Pancreas (tissue), 10 donors: ENCODE results near the gene ZFP42. TPM values are rescaled to one million over a fixed set of nuclear protein-coding genes. Genes with fewer than 3 reads are reported as not detected.
"Not testable (repeated sequence)": the region's sequence is repeated elsewhere in the genome, so short reads cannot be mapped to it uniquely, and the experiment has no call there.

Experiments used
- ATAC-seq, 4 donors: fragments of 200-7000 bp; cut with Tn5 transposase; one replicate each; pipeline versions ENCODE4 v1.8.0 to v1.9.1; 2020; ENCODE audit warnings: mild to moderate bottlenecking in 4 of 4, moderate library complexity in 4 of 4
- DNase-seq, 6 donors: peaks; one replicate each; pipeline ENCODE4 v3.0.0-alpha.2; 2020
- FAIRE-seq: peaks from 2 replicates; lab custom pipeline; 2012; peaks lifted over from hg19 to GRCh38; lab: Jason Lieb, UNC
- H3K27ac ChIP-seq, 4 donors: fragments of 200-600 bp; sonication (generic); 1 replicate in 3 of 4; 2 replicates in 1 of 4; pipeline versions ENCODE4 v1.5.0 to v1.8.0; 2020
- H3K27me3 ChIP-seq, 4 donors: fragments of 200-600 bp; one replicate each; pipeline ENCODE4 v1.8.0; 2021
- H3K36me3 ChIP-seq, 3 donors: fragments of 200-600 bp; sonication (generic) in 1 of 3; one replicate each; pipeline versions ENCODE4 v1.5.0 to v1.8.0; 2020 to 2021
- H3K4me1 ChIP-seq, 3 donors: fragments of 200-600 bp; one replicate each; pipeline ENCODE4 v1.8.0; 2021
- H3K4me3 ChIP-seq, 4 donors: fragments of 200-600 bp; sonication (generic) in 2 of 4; one replicate each; pipeline versions ENCODE4 v1.5.0 to v1.8.0; 2020 to 2021
- H3K9me3 ChIP-seq, 4 donors: fragments of 200-600 bp; one replicate each; pipeline ENCODE4 v1.8.0; 2021
- WGBS, 2 donors: extraction: QIAGEN DNeasy Blood & Tissue Kit; methylation state at CpG; one replicate each; pipeline ENCODE4 v1.1.7; 2013; 5-methylcytosine and 5-hydroxymethylcytosine counted together
- intact Hi-C, 3 donors: fragments of 100-400 bp; cut with DNase I; formaldehyde crosslinking; loops; one replicate each; pipeline versions ENCODE4 v1.11.1 to v1.14.2; 2022
- polyA plus RNA-seq, 2 donors: library from polyadenylated mRNA; stranded (reverse); fragments of 200-250 nt; gene quantifications; one replicate each; pipeline ENCODE4 v1.2.3, GENCODE V29; 2013
- total RNA-seq, 6 donors: library from RNA; stranded (reverse); fragmentation: NEBNext Ultra II Directional in 4 of 6; extraction: Animal tissue kit (Norgen Biotek cat#: 25700) in 4 of 6; gene quantifications; one replicate each; pipeline versions ENCODE4 v1.2.1 to v1.2.4, GENCODE V29; 2021 to 2023
- TF ChIP-seq, protein P1 (sequence below), 4 donors: fragments of 200-600 bp; sonication (generic) in 3 of 4; IDR thresholded peaks; one replicate each; pipeline versions ENCODE4 v1.5.0 to v1.8.0; 2021; ENCODE audit warnings: antibody characterized with exemption in 4 of 4
- donor health status: healthy with polysubstance abuse.
- donor health status: DM: no; HTN: no; CAD: no; lungs with moderate emphysema.
- donor health status: DM: no; HTN: no; CAD: no.
- donor health status: control.
- donor health status: control.
- donor health status: Bipolar disorder and iron deficiency.
- donor health status: DM: yes; HTN: yes; CAD: no.
- donor health status: DM: no; HTN: no; CAD: no.
- donor health status: DM: no; HTN: no; CAD: no.
- donor health status: DM: yes; HTN: yes; CAD: no.

ZFP42 gene
- total and polyA plus RNA-seq, 8 donors: 0.05 to 0.06 TPM; not detected in 6

- H3K27ac ChIP-seq: no peak overlapping the region
- ATAC-seq (no peak), DNase-seq (no peak), FAIRE-seq (no peak)
- no peak overlapping the region for H3K4me3 ChIP-seq
- no peaks in the 10 kb centered on the region for H3K27me3 ChIP-seq
- 82 to 90% methylated on average over 5 of the region's 5 CpGs for WGBS, 2 donors
- TF ChIP-seq, protein P1, sequence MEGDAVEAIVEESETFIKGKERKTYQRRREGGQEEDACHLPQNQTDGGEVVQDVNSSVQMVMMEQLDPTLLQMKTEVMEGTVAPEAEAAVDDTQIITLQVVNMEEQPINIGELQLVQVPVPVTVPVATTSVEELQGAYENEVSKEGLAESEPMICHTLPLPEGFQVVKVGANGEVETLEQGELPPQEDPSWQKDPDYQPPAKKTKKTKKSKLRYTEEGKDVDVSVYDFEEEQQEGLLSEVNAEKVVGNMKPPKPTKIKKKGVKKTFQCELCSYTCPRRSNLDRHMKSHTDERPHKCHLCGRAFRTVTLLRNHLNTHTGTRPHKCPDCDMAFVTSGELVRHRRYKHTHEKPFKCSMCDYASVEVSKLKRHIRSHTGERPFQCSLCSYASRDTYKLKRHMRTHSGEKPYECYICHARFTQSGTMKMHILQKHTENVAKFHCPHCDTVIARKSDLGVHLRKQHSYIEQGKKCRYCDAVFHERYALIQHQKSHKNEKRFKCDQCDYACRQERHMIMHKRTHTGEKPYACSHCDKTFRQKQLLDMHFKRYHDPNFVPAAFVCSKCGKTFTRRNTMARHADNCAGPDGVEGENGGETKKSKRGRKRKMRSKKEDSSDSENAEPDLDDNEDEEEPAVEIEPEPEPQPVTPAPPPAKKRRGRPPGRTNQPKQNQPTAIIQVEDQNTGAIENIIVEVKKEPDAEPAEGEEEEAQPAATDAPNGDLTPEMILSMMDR (IDR thresholded peaks at IDR 0.05): no peak
- intact Hi-C loops: no loop called here
- no peaks in the 10 kb centered on the region for H3K4me1 ChIP-seq
- H3K9me3 ChIP-seq: no peaks in the 10 kb centered on the region
- H3K36me3 ChIP-seq: no peaks in the 10 kb centered on the region
Observed at GRCh38 chr4:187972135-187972534, 23.4 kb upstream of the ZFP42 start.

DNA sequence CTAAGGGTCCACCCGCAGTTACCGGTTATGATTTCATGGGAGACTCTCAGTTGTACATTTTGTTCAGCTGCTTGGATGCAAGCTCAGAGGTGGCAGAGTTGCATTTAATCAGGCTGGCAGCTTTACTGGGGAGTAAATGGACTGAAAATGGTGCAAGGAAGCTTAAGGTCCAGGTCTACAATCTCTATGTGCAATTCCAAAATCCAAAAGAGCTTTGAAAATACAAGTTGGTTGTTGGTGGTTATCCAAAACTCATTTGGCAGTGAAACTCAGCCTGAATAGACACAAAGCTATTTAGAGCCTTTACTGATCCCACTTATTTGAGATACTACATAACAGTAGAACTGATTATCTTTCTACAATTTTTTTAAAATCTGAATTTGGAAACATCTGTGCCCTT lies 11.8 kb upstream of the ZFP42 start:
- TF ChIP-seq, protein P1 (IDR thresholded peaks at IDR 0.05): no peak
- no peak for FAIRE-seq
- DNase-seq: no peak
- Histone ChIP-seq H3K27ac (no peak overlapping the region), H3K36me3 (no peaks in the 10 kb centered on the region), H3K9me3 (no peaks in the 10 kb centered on the region), H3K4me1 (no peaks in the 10 kb centered on the region), H3K27me3 (no peaks in the 10 kb centered on the region), H3K4me3 (no peak overlapping the region)
- intact Hi-C loops: no loop called here
- 92 to 97% methylated on average over 2 of the region's 2 CpGs for WGBS, 2 donors
- no peak for ATAC-seq

GRCh38 chr4:187992971-187993370 lies 2.6 kb upstream of the ZFP42 start:
- no peaks in the 10 kb centered on the region for H3K27me3 ChIP-seq
- DNase-seq (no peak), FAIRE-seq (no peak), ATAC-seq (no peak)
- H3K27ac ChIP-seq: no peak overlapping the region
- WGBS, 2 donors: 55 to 65% methylated on average over 5 of the region's 5 CpGs
- intact Hi-C loops: no loop called here
- no peaks in the 10 kb centered on the region for H3K9me3 ChIP-seq
- TF ChIP-seq, protein P1 (IDR thresholded peaks at IDR 0.05): no peak
- H3K4me1 ChIP-seq: no peaks in the 10 kb centered on the region
- H3K36me3 ChIP-seq: no peaks in the 10 kb centered on the region
- no peak overlapping the region for H3K4me3 ChIP-seq

GRCh38 chr4:187993827-187994226 lies 1.7 kb upstream of the ZFP42 start:
- no peak overlapping the region for H3K27ac ChIP-seq
- no peak overlapping the region for H3K4me3 ChIP-seq
- intact Hi-C loops: no loop called here
- TF ChIP-seq, protein P1 (IDR thresholded peaks at IDR 0.05): no peak
- H3K36me3 ChIP-seq: no peaks in the 10 kb centered on the region
- H3K4me1 ChIP-seq: no peaks in the 10 kb centered on the region
- ATAC-seq (no peak), DNase-seq (no peak), FAIRE-seq (no peak)
- WGBS, 2 donors: 37 to 46% methylated on average over 6 of the region's 6 CpGs
- no peaks in the 10 kb centered on the region for H3K27me3 ChIP-seq
- H3K9me3 ChIP-seq: no peaks in the 10 kb centered on the region

GRCh38 chr4:187996502-187997177 lies 1.1 kb downstream of the ZFP42 start:
- no peak for DNase-seq
- intact Hi-C loops: no loop called here
- no peaks in the 10 kb centered on the region for H3K27me3 ChIP-seq
- no peak overlapping the region for H3K4me3 ChIP-seq
- TF ChIP-seq, protein P1 (IDR thresholded peaks at IDR 0.05): no peak
- no peaks in the 10 kb centered on the region for H3K36me3 ChIP-seq
- 13 to 15% methylated on average over 33 to 34 of the region's 34 CpGs for WGBS, 2 donors
- no peak for ATAC-seq
- no peak for FAIRE-seq
- no peaks in the 10 kb centered on the region for H3K4me1 ChIP-seq
- no peaks in the 10 kb centered on the region for H3K9me3 ChIP-seq
- H3K27ac ChIP-seq: no peak overlapping the region

DNA sequence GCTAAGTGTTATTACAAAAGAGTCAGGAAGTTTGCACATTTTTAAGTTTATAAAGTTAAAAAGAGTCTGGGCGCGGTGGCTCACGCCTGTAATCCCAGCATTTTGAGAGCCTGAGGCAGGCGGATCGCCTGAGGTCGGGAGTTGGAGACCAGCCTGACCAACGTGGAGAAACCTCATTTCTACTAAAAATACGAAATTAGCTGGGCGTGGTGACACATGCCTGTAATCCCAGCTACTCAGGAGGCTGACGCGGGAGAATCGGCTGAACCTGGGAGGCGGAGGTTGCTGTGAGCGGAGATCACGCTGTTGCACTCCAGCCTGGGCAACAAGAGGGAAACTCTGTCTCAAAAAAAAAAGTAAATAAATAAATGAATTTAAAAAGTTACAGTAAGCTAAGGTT lies 2.4 kb downstream of the ZFP42 start:
- H3K27ac ChIP-seq, H3K9me3 ChIP-seq, H3K36me3 ChIP-seq, FAIRE-seq, H3K27me3 ChIP-seq, intact Hi-C loops, DNase-seq, ATAC-seq, H3K4me3 ChIP-seq, H3K4me1 ChIP-seq: not testable (repeated sequence)
- 74 to 79% methylated on average over 15 of the region's 15 CpGs for WGBS, 2 donors
